Bronchial epithelial cell (primary cell): ENCODE results near the gene GATAD1. TPM values are rescaled to one million over a fixed set of nuclear protein-coding genes. Genes with fewer than 3 reads are reported as not detected.

Experiments
- DNase-seq: peaks from one replicate; pipeline ENCODE4 v3.0.0-alpha.2; 2010; ENCODE audit warnings: low read depth
- FAIRE-seq: peaks from 2 replicates; lab custom pipeline; 2011; peaks lifted over from hg19 to GRCh38; lab: Jason Lieb, UNC
- H3K27me3 ChIP-seq: 2 replicates; pipeline ENCODE4 v1.5.1; 2011; ENCODE audit warnings: low read length; ENCODE audit not compliant: control insufficient read depth, insufficient read depth
- H3K36me3 ChIP-seq: 2 replicates; pipeline ENCODE4 v1.5.1; 2011; ENCODE audit warnings: low read length; ENCODE audit not compliant: control insufficient read depth, insufficient read depth
- H3K4me3 ChIP-seq: 2 replicates; pipeline ENCODE4 v1.5.1; 2011; ENCODE audit warnings: mild to moderate bottlenecking, low read depth, low read length, control low read depth
- total RNA-seq: library from RNA; depleted of rRNA; stranded (reverse); fragments of >200 nt; gene quantifications from 2 replicates; pipeline ENCODE4 v1.2.1, GENCODE V29; 2014
- TF ChIP-seq, protein P1 (sequence below): IDR thresholded peaks from 2 replicates; pipeline ENCODE4 v1.5.1; 2011; ENCODE audit warnings: mild to moderate bottlenecking, moderate library complexity, low read length, control low read depth, inconsistent platforms; ENCODE audit not compliant: insufficient read depth, severe bottlenecking

The GATAD1 gene
- total RNA-seq, 1 donor from 2014 or later: 16.3 TPM

DNA sequence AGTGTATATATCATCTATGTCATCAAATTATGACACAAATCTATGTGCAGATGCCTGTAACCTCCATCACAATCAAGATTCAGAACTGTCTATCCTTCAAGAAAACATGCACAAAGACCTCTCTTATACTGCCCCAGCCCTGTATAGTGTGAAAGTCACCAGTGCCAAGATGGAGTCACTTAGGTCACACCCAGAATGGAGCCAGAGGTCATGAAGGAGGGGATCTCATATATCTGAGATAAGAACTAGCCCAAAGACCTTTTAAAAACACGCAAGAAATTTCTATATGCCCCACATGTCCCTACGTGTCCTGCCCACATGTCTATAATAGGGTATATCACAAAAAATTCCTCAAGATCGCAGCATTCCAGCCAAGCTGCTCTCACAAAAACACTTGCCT is 20.1 kb upstream of the GATAD1 start:
- Histone ChIP-seq H3K27me3 (no peaks in the 10 kb centered on the region), H3K4me3 (no peak overlapping the region), H3K36me3 (no peaks in the 10 kb centered on the region)
- no peak for FAIRE-seq
- TF ChIP-seq, protein P1, sequence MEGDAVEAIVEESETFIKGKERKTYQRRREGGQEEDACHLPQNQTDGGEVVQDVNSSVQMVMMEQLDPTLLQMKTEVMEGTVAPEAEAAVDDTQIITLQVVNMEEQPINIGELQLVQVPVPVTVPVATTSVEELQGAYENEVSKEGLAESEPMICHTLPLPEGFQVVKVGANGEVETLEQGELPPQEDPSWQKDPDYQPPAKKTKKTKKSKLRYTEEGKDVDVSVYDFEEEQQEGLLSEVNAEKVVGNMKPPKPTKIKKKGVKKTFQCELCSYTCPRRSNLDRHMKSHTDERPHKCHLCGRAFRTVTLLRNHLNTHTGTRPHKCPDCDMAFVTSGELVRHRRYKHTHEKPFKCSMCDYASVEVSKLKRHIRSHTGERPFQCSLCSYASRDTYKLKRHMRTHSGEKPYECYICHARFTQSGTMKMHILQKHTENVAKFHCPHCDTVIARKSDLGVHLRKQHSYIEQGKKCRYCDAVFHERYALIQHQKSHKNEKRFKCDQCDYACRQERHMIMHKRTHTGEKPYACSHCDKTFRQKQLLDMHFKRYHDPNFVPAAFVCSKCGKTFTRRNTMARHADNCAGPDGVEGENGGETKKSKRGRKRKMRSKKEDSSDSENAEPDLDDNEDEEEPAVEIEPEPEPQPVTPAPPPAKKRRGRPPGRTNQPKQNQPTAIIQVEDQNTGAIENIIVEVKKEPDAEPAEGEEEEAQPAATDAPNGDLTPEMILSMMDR: no peak
- DNase-seq: no peak

DNA sequence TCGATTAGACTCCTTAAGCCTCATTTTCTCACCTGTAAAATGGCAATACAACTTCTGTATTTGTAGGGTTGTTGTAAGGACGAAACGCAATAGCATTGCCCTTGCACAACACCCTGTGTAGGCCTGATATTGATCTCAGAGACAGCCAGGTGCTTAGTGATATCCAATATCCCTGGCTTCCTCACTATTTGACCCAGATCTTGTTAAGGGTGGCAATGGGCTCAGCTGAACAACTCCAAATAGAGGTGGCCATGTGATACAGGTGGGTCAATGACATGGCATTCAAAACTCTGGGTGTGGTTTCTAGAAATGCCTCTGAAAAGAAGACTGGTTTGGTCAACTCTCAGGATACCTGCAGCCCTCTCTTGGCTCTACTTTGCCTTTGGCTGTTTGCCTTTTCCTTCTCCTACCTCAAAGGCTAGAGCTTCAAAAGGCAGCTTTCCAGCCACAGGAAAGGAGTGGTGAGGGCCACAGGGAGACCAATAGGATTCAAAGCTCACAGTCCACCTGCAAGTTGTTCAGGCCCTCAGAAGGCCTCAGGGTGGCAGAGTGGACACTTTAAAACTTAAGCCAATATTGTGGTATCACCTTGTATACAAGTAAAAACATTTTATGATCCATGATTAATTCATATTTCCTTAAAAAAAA is 14.9 kb upstream of the GATAD1 start:
- H3K36me3 ChIP-seq: no peaks in the 10 kb centered on the region
- H3K27me3 ChIP-seq: no peaks in the 10 kb centered on the region
- no peak for DNase-seq
- TF ChIP-seq, protein P1: no peak
- no peak overlapping the region for H3K4me3 ChIP-seq
- FAIRE-seq: peak; percentile 79

DNA sequence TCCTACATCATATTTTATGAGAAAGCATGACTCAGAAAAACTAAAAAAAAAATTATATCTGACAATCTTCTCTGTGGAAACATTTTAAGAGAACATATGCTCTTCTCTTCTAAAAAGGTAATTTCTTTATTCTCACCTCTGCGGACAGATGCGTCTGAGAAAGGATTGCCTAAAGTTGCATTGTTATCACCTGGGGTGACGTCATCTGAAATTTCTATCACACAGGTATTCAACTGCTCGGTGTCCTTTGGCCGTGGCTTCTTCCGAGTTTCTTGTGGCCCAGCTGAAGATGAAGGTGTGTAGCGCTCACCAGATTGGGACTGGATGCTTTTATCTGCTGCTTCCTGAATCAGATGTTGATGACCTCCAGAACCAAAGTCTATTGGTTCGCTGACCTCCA is 14.3 kb upstream of the GATAD1 start:
- FAIRE-seq: no peak
- no peak for DNase-seq
- TF ChIP-seq, protein P1: no peak
- Histone ChIP-seq H3K27me3 (no peaks in the 10 kb centered on the region), H3K4me3 (no peak overlapping the region), H3K36me3 (no peaks in the 10 kb centered on the region)

DNA sequence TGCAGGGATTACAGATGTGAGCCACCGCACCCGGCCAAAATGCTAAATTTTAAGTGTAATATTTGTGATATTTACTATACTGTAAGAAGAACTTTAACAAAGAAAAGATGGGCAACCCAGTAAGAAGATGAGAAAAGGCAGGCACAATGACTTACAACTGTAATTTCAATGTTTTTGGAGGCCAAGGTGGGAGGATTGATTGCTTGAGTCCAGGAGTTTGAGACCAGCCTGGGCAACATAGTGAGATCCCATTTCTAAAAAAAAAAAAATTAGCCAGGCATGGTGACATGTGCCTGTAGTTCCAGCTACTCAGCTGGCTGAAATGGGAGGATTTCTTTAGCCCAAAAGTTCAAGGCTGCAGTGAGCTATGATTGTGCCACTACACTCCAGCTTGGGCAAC is 11.7 kb upstream of the GATAD1 start:
- FAIRE-seq (no peak), DNase-seq (no peak)
- no peak overlapping the region for H3K4me3 ChIP-seq
- no peaks in the 10 kb centered on the region for H3K27me3 ChIP-seq
- no peaks in the 10 kb centered on the region for H3K36me3 ChIP-seq
- TF ChIP-seq, protein P1: no peak

DNA sequence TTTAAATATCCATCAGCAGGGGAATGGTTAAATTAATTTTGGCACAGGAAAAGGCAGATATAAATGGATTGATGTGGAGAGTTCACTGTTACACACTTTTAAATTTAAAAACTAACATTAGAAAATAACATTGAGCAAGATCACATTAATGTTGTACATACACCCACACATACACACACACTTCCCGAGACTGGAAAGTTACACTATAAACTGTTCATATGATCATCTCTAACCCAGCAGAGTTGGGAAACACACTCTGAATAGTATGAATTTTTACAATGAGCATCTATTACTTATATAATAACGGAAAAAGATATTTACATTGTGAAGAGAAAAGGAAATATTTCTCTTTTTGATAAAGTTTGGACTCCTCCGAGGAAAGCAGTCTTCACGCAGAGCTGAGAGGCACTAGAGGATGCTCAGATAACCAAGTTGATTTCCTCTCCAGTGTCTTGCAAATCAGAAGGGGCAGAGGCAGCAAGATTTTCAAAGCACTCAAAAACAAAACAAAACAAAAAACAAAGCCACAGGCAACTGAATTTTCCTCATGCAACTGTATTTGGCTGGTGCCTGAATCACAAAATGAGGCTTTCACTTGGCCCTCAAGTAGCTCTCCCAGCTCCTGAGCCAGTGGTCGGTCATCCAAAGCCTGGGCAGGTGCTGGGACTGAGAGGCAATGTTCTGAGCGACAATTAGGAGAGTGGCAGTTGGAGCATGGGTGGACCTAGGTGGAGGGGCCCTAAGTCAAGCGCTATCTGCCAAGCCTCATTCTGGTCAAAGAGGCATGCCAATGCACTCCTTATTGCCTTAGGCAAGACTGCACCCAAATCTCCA is 10.5 kb upstream of the GATAD1 start:
- FAIRE-seq: no peak

More for the DNA sequence above, 10.5 kb upstream of the GATAD1 start:
- no peak for DNase-seq
- no peak overlapping the region for H3K4me3 ChIP-seq
- H3K27me3 ChIP-seq: no peaks in the 10 kb centered on the region
- H3K36me3 ChIP-seq: no peaks in the 10 kb centered on the region
- TF ChIP-seq, protein P1: no peak
